Mammary epithelial cell (primary cell): ENCODE results near the gene CMPK1.

Source experiments
- EZH2 ChIP-seq: IDR thresholded peaks from 2 replicates; pipeline ENCODE4 v1.6.1; 2012; ENCODE audit warnings: low read length, inconsistent platforms, borderline replicate concordance
- TF ChIP-seq, protein P1 (sequence below), 2 donors: IDR thresholded peaks in 1 of 2; conservative IDR thresholded peaks in 1 of 2; 2 replicates each; pipeline ENCODE4 v1.5.1; 2011 to 2012; ENCODE audit warnings: inconsistent platforms in 2 of 2, low read length in 2 of 2, mild to moderate bottlenecking in 2 of 2, control low read depth in 1 of 2, low read depth in 1 of 2; ENCODE audit not compliant: insufficient read depth in 1 of 2; ENCODE audit errors: extremely low read depth in 1 of 2

DNA sequence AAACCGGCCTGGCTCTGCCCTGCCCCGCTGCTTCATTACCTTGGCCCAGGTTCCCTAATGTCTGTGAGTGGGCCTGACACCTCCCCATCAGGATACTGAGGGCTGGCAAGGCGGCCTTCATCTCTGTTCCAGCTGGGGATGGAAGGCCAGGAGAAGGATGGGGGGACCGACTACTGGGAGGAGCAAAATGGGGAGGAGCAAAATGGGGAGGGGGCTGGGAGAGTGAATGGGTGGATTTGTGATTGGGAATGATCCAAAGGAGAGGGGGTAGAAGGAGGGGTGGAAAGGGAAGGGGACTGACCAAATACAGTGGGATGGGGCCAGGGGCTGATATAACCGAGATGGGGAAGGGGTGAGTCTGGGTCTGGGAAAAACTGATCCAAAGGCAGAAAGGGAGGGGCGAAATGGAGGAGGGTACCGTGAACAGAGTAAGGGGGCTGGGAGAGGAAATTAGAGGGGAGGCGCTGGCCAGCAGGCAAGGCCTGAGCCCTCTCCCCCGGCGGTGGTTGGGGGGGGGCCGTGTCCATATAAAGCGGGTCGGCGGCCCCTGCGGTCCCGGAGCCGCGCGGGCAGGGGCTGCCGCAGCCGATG lies 82.2 kb downstream of the CMPK1 start, which contains the start of gene FOXE3:
- TF ChIP-seq, protein P1, sequence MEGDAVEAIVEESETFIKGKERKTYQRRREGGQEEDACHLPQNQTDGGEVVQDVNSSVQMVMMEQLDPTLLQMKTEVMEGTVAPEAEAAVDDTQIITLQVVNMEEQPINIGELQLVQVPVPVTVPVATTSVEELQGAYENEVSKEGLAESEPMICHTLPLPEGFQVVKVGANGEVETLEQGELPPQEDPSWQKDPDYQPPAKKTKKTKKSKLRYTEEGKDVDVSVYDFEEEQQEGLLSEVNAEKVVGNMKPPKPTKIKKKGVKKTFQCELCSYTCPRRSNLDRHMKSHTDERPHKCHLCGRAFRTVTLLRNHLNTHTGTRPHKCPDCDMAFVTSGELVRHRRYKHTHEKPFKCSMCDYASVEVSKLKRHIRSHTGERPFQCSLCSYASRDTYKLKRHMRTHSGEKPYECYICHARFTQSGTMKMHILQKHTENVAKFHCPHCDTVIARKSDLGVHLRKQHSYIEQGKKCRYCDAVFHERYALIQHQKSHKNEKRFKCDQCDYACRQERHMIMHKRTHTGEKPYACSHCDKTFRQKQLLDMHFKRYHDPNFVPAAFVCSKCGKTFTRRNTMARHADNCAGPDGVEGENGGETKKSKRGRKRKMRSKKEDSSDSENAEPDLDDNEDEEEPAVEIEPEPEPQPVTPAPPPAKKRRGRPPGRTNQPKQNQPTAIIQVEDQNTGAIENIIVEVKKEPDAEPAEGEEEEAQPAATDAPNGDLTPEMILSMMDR (conservative IDR thresholded peaks at IDR 0.05 in 1 of 2, IDR thresholded peaks at IDR 0.05 in 1 of 2; ENCODE audit: extremely low read depth in 1 of 2, insufficient read depth in 1 of 2, low read depth in 1 of 2, low read length in 2 of 2) = no peak
- no peak for TF ChIP-seq EZH2
